ENCODE results near the gene NEDD4L. TPM values are rescaled to one million over a fixed set of nuclear protein-coding genes. Genes with fewer than 3 reads are reported as not detected.

Gene NEDD4L
- total RNA-seq, 3 donors from 2014 or later = 161 to 309 (median 256) TPM

DNA sequence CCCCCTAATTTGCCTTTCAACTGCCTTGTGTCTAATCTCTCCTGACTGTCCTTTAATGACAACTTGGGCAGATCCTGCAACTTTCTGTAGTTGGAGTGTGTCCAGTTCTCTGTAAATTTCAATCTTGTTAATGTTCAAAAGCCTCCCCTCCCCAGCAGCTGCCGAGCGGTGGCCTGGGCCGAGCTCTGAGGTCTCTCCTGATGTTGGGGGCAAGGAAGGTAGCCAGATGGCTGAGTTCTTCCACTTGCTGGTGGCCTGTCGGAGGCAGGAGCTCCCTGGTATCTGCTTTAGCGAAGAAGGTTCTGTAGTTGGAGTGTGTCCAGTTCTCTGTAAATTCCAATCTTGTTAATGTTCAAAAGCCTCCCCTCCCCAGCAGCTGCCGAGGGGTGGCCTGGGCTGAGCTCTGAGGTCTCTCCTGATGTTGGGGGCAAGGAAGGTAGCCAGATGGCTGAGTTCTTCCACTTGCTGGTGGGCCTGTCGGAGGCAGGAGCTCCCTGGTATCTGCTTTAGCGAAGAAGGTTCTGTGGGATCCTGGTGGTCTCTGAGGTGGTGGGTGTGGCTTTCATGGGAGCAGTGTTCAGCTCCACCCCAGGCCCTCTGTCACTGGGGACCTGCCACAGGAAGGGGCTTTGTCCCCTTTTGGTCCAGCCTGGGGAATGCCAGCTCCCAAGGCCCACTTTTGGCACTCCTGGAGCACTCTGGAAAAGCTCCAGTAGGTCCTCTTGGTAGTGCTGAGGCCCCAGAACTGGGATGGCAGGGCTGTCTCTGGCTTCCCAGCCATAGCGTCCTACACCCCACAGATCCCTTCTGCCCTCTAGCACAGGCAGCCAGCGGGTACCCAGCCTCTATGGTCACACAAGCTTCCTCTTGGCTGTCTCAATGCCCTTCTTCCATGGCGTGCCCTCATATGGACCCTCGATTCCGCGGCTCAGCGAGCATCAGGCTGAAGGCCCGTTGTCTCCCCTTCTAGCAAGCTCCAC, 373.0 kb downstream of the NEDD4L start:
- TF ChIP-seq CTCF (IDR thresholded peaks at IDR 0.05) = no peak
- H3K36me3 ChIP-seq (ENCODE audit: low read depth) = no peaks in the 10 kb centered on the region
- DNase-seq (no peak), ATAC-seq (no peak)
- intact Hi-C loops (cut with DNase I, micrococcal nuclease) = no loop called here
- no peak overlapping the region for H3K4me3 ChIP-seq
- no peaks in the 10 kb centered on the region for H3K9me3 ChIP-seq
- H3K4me1 ChIP-seq (ENCODE audit: low read depth) = no peaks in the 10 kb centered on the region

GRCh38 chr18:58417752-58418151, 373.7 kb downstream of the NEDD4L start:
- no peak for TF ChIP-seq CTCF (IDR thresholded peaks at IDR 0.05)
- DNase-seq = no peak
- Histone ChIP-seq H3K4me3 (no peak overlapping the region), H3K4me1 (ENCODE audit: low read depth) (no peaks in the 10 kb centered on the region), H3K36me3 (ENCODE audit: low read depth) (no peaks in the 10 kb centered on the region), H3K9me3 (no peaks in the 10 kb centered on the region)
- intact Hi-C loops (cut with DNase I, micrococcal nuclease) = no loop called here
- no peak for ATAC-seq

DNA sequence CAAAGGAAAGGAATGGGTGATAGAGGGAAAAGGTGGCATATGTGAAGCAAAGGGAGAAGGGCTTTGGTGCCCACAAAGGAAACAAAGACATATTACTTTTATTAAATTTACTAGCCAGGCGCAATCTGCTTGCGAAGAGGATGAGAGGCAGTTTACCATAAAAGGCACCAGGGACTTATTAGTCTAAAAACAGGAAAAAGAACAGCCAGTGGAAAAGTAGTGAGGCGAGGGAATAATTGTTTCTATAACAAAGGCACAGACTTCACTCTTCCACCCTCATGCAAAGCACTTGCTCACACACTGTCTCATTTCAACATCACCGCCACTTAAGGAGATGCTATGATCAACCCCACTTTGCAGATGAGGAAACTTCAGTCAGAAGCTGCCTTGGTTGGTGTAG, 374.3 kb downstream of the NEDD4L start:
- no peak for ATAC-seq
- H3K9me3 ChIP-seq = no peaks in the 10 kb centered on the region
- no peak for DNase-seq
- TF ChIP-seq CTCF (IDR thresholded peaks at IDR 0.05) = no peak
- intact Hi-C loops (cut with DNase I, micrococcal nuclease) = no loop called here
- H3K4me1 ChIP-seq (ENCODE audit: low read depth) = no peaks in the 10 kb centered on the region
- H3K4me3 ChIP-seq = no peak overlapping the region
- H3K36me3 ChIP-seq (ENCODE audit: low read depth) = no peaks in the 10 kb centered on the region

DNA sequence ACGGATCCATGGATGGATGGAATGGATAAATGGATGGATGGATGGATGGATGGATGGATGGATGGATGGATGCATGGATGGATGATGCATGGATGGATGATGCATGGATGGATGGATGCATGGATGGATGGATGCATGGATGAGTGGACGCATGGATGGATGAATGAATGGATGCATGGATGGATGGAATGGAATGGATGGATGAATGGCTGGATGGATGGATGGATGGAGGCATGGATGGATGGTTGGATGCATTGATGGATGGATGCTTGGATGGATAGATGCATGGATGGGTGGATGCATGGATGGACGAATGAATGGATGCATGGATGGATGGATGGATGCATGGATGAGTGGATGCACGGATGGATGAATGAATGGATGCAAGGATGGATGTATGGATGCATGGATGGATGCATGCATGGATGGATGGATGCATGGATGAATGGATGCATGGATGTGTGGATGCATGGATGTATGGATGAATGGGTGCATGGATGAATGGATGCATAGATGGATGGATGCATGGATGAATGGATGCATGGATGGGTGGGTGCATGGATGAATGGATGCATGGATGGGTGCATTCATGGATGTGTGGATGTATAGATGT, 375.7 kb downstream of the NEDD4L start:
- H3K9me3 ChIP-seq = no peaks in the 10 kb centered on the region
- TF ChIP-seq CTCF (IDR thresholded peaks at IDR 0.05) = no peak
- H3K4me1 ChIP-seq (ENCODE audit: low read depth) = no peaks in the 10 kb centered on the region
- H3K4me3 ChIP-seq = no peak overlapping the region
- ATAC-seq (no peak), DNase-seq (no peak)
- intact Hi-C loops (cut with DNase I, micrococcal nuclease) = no loop called here
- H3K36me3 ChIP-seq (ENCODE audit: low read depth) = no peaks in the 10 kb centered on the region

DNA sequence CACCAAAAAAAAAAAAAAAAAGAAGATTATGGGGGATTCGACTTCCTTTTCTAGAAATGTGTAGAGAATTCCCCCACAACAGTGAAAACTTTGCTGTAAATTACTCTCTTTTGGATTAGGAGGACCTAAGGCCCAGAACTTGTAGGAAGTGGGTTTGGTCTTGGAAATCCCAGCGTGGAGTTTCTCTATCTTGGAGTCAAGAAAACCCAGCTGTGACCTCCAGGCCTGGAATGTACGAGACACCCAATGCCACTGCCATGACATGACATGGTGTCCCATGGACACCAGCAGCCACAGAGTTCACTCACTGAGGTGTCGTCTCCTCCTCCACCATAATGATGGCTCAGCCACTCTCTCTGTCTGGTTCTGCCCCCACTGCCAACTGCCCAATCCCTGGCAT, 382.6 kb downstream of the NEDD4L start:
- no peaks in the 10 kb centered on the region for H3K9me3 ChIP-seq
- ATAC-seq (no peak), DNase-seq (no peak)
- H3K4me3 ChIP-seq = no peak overlapping the region
- H3K4me1 ChIP-seq (ENCODE audit: low read depth) = no peaks in the 10 kb centered on the region
- no peaks in the 10 kb centered on the region for H3K36me3 ChIP-seq (ENCODE audit: low read depth)
- TF ChIP-seq CTCF (IDR thresholded peaks at IDR 0.05) = no peak
- intact Hi-C loops (cut with DNase I, micrococcal nuclease) = no loop called here
